ENCODE measurements around the gene STX8.
"Not testable (repeated sequence)": the region's sequence is repeated elsewhere in the genome, so short reads cannot be mapped to it uniquely, and the experiment has no call there.

The STX8 gene

DNA sequence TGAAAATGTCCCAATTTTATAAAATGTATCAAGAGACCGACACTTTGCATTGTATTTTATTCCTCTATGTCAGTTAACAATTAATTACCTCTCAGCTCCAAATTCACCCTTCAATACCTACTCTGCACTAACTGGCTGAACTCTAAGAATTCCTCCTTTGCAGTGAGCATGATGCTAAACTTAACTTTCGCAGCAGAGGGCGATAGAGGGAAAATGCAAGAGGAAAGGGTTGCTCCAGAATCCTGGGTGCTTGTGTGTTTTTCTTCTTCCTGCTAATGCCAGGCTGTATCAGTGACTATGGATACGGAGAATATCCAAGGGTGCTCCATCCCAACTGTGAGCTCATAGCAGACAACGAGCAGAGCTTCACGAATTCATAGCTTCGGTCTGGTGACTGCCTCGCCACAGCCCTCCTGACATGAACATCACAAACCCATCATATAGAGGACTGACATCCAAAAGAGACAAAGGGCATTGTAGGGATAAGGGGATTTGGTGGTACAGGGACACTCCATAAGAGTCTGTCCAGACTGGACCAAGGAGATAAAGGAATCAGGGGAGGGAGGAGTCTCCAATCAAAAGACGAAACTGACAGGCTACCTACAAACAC is 172.9 kb downstream of the STX8 start:
- no peaks in the 10 kb centered on the region for H3K9me3 ChIP-seq (ENCODE audit: control insufficient read depth, insufficient read depth, low read depth, low read length)
- H3K36me3 ChIP-seq (ENCODE audit: control insufficient read depth, insufficient read depth, low read length) = no peaks in the 10 kb centered on the region
- peaks cover 5% of the 10 kb centered on the region; the same call in 1 of the 2 replicates for H3K4me1 ChIP-seq (ENCODE audit: control insufficient read depth, insufficient read depth, low read length)
- no peaks in the 10 kb centered on the region for H3K27me3 ChIP-seq (ENCODE audit: control insufficient read depth, insufficient read depth, low read length)
- H3K4me3 ChIP-seq (ENCODE audit: low read depth, low read length) = no peak overlapping the region
- H3K9ac ChIP-seq (ENCODE audit: low read length) = no peak overlapping the region
- no peak overlapping the region for H3K27ac ChIP-seq (ENCODE audit: low read depth, low read length)

DNA sequence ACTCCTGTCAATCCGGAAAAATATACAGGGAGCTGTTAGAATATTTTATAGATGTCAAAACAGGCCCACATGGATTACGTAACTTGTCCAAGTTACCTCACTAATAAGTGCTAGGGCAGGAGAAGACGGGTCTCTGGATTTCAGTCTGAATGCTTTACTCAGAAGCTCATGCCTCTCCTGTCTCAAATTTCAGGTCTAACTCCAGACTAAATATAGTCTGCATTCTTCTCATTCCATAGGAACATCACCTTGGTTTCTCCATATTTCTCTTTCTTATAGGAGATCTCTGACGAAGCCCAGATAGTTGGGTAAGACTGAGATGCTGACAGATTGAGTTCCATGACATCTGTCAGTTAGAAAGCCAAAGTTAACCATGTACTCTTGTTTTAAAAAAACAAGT is 174.2 kb downstream of the STX8 start:
- Histone ChIP-seq H3K27me3 (ENCODE audit: control insufficient read depth, insufficient read depth, low read length) (no peaks in the 10 kb centered on the region), H3K4me1 (ENCODE audit: control insufficient read depth, insufficient read depth, low read length) (peaks cover 5% of the 10 kb centered on the region; the same call in 1 of the 2 replicates), H3K36me3 (ENCODE audit: control insufficient read depth, insufficient read depth, low read length) (no peaks in the 10 kb centered on the region), H3K27ac (ENCODE audit: low read depth, low read length) (no peak overlapping the region), H3K9me3 (ENCODE audit: control insufficient read depth, insufficient read depth, low read depth, low read length) (no peaks in the 10 kb centered on the region), H3K4me3 (ENCODE audit: low read depth, low read length) (no peak overlapping the region), H3K9ac (ENCODE audit: low read length) (no peak overlapping the region)

DNA sequence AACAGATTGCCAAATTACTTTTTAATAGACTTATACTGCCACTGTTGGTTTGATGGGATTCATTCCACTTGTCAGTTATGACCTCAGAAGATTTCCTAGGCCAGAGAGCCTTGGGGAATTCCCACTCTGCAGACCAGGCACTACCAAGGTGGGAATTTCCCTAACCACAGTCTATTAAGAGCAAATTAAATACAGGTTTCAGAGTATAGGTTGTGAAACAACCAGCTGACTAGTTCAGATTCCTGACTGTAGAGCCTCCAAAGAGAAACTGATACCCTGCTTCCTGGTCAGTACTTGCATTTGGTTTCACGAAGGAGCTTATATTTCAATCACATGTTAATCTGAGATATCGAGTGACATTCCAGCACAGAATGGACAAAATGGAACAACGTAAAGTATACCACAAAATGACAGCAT is 186.5 kb downstream of the STX8 start:
- H3K4me3 ChIP-seq (ENCODE audit: low read depth, low read length) = no peak overlapping the region
- H3K9ac ChIP-seq (ENCODE audit: low read length) = no peak overlapping the region
- H3K9me3 ChIP-seq (ENCODE audit: control insufficient read depth, insufficient read depth, low read depth, low read length) = peaks cover 10% of the 10 kb centered on the region
- H3K27ac ChIP-seq (ENCODE audit: low read depth, low read length) = no peak overlapping the region
- H3K27me3 ChIP-seq (ENCODE audit: control insufficient read depth, insufficient read depth, low read length) = no peaks in the 10 kb centered on the region
- no peaks in the 10 kb centered on the region for H3K36me3 ChIP-seq (ENCODE audit: control insufficient read depth, insufficient read depth, low read length)
- no peaks in the 10 kb centered on the region for H3K4me1 ChIP-seq (ENCODE audit: control insufficient read depth, insufficient read depth, low read length)

DNA sequence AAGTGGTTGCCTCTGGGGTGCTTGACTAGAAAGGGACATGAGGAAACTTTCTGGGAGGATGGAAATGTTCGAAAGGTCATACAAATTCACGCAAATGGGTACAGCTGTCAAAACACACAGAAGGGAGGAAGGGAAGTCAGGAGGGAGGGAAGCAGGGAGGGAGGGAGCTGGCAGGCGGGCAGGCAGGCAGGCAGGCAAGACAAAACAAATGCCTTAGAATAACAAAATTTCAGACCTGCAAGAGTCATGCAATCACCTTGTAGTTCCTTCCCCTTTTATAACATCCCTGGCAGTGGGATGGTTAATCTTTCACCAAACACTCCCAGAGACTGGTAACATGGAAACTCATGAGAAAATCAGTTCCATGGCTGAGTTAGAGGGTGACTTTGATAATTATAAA is 189.2 kb downstream of the STX8 start:
- no peak overlapping the region for H3K9ac ChIP-seq (ENCODE audit: low read length)
- H3K27ac ChIP-seq (ENCODE audit: low read depth, low read length) = no peak overlapping the region
- no peaks in the 10 kb centered on the region for H3K9me3 ChIP-seq (ENCODE audit: control insufficient read depth, insufficient read depth, low read depth, low read length)
- no peaks in the 10 kb centered on the region for H3K4me1 ChIP-seq (ENCODE audit: control insufficient read depth, insufficient read depth, low read length)
- no peaks in the 10 kb centered on the region for H3K36me3 ChIP-seq (ENCODE audit: control insufficient read depth, insufficient read depth, low read length)
- no peaks in the 10 kb centered on the region for H3K27me3 ChIP-seq (ENCODE audit: control insufficient read depth, insufficient read depth, low read length)
- no peak overlapping the region for H3K4me3 ChIP-seq (ENCODE audit: low read depth, low read length)

DNA sequence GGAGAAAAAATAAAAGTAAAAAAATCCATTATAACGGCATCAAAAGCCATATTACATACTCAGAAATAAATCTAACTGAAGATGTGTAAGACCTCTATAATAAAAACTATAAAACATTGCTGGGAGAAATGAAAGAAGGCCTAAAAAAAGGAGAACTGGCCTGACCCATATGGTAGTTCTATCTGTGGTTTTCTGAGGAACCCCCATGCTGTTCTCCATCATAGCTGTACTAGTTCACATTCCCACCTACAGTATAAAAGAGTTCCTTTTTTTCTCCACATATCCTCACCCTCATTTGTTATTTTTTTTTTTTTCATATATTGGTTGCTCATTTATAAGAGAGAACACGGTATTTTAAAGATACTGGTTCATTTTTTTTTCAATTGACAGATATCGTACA is 191.8 kb downstream of the STX8 start:
- no peaks in the 10 kb centered on the region for H3K36me3 ChIP-seq (ENCODE audit: control insufficient read depth, insufficient read depth, low read length)
- no peak overlapping the region for H3K4me3 ChIP-seq (ENCODE audit: low read depth, low read length)
- no peaks in the 10 kb centered on the region for H3K27me3 ChIP-seq (ENCODE audit: control insufficient read depth, insufficient read depth, low read length)
- H3K4me1 ChIP-seq (ENCODE audit: control insufficient read depth, insufficient read depth, low read length) = no peaks in the 10 kb centered on the region
- no peak overlapping the region for H3K9ac ChIP-seq (ENCODE audit: low read length)
- no peaks in the 10 kb centered on the region for H3K9me3 ChIP-seq (ENCODE audit: control insufficient read depth, insufficient read depth, low read depth, low read length)
- H3K27ac ChIP-seq (ENCODE audit: low read depth, low read length) = no peak overlapping the region

DNA sequence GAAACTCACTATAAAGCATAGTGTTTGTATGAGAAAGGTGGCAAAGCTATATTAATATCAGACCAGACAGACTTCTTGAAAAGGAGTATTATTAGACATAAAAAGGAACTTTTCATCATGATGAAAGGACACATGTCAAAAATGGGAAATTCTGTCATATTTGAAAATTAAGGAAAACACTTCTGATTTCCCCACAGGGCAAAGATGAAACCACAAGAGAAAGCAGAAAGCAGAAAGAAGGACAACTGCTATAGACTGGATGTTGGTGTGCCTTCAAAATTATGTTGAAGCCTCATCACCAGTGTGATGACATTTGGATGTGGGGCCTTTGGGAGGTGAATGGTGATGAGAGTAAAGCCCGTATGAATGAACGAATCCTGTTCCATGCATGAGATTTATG is 193.0 kb downstream of the STX8 start:
- no peaks in the 10 kb centered on the region for H3K4me1 ChIP-seq (ENCODE audit: control insufficient read depth, insufficient read depth, low read length)
- H3K9me3 ChIP-seq (ENCODE audit: control insufficient read depth, insufficient read depth, low read depth, low read length) = no peaks in the 10 kb centered on the region
- no peak overlapping the region for H3K4me3 ChIP-seq (ENCODE audit: low read depth, low read length)
- H3K9ac ChIP-seq (ENCODE audit: low read length) = no peak overlapping the region
- no peaks in the 10 kb centered on the region for H3K27me3 ChIP-seq (ENCODE audit: control insufficient read depth, insufficient read depth, low read length)
- no peak overlapping the region for H3K27ac ChIP-seq (ENCODE audit: low read depth, low read length)
- H3K36me3 ChIP-seq (ENCODE audit: control insufficient read depth, insufficient read depth, low read length) = no peaks in the 10 kb centered on the region

DNA sequence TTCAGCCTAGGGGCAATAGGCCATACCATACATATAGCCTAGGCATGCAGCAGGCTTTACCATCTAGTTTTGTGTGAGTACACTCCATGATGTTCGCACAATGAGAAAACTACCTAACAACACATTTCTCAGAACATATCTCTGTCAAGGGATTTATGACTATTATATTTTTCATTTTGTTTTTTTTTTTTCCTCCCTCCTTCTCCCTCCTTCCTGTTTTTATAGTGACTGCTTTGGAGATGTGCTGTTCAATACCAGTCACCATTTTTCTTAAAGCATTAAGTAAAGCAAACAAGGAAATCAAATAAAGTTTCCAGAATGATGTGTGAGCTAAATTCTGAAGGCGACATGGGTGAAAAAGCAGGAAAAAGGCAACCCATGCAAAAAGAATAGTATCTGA is 194.6 kb downstream of the STX8 start:
- no peaks in the 10 kb centered on the region for H3K4me1 ChIP-seq (ENCODE audit: control insufficient read depth, insufficient read depth, low read length)
- H3K36me3 ChIP-seq (ENCODE audit: control insufficient read depth, insufficient read depth, low read length) = no peaks in the 10 kb centered on the region
- H3K27me3 ChIP-seq (ENCODE audit: control insufficient read depth, insufficient read depth, low read length) = no peaks in the 10 kb centered on the region
- H3K27ac ChIP-seq (ENCODE audit: low read depth, low read length) = no peak overlapping the region
- peaks cover 4% of the 10 kb centered on the region; the same call in 1 of the 2 replicates for H3K9me3 ChIP-seq (ENCODE audit: control insufficient read depth, insufficient read depth, low read depth, low read length)
- H3K4me3 ChIP-seq (ENCODE audit: low read depth, low read length) = no peak overlapping the region
- H3K9ac ChIP-seq (ENCODE audit: low read length) = no peak overlapping the region

DNA sequence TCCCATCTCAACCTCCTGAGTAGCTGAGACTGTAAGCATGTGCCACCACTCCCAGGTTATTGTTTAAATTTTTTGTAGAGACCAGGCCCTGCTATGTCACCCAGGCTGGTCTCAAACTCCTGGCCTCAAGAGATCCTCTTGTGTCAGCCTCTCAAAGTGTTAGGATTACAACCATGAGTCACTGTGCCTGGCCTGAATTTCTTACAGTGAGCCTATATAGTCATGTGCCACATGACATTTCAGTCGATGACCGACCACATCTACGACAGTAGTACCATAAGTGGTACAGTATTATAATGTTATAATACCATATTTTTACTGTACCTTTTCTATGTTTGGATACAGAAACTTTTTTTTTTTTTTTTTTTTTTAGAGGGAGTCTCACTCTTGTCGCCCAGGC is 195.3 kb downstream of the STX8 start:
- Histone ChIP-seq H3K27me3 (ENCODE audit: control insufficient read depth, insufficient read depth, low read length) (no peaks in the 10 kb centered on the region), H3K36me3 (ENCODE audit: control insufficient read depth, insufficient read depth, low read length) (no peaks in the 10 kb centered on the region), H3K4me3 (ENCODE audit: low read depth, low read length) (no peak overlapping the region), H3K27ac (ENCODE audit: low read depth, low read length) (no peak overlapping the region), H3K4me1 (ENCODE audit: control insufficient read depth, insufficient read depth, low read length) (no peaks in the 10 kb centered on the region), H3K9ac (ENCODE audit: low read length) (no peak overlapping the region), H3K9me3 (ENCODE audit: control insufficient read depth, insufficient read depth, low read depth, low read length) (peaks cover 5% of the 10 kb centered on the region; the same call in 1 of the 2 replicates)

DNA sequence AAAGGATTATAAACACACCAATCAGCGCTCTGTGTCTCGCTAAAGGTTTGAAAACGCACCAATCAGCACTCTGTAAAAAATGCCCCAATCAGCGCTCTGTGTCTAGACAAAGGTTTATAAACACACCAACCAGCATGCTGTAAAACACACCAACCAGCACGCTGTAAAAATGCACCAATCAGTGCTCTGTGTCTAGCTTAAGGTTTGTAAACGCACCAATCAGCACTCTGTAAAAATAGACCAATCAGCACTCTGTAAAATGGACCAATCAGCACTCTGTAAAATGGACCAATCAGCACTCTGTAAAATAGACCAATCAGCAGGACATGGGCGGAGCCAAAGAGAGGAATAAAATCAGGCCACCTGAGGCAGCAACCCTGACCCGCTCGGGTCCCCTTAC is 199.4 kb downstream of the STX8 start:
- not testable (repeated sequence) for H3K4me3 ChIP-seq (ENCODE audit: low read depth, low read length); H3K36me3 ChIP-seq (ENCODE audit: control insufficient read depth, insufficient read depth, low read length); H3K9me3 ChIP-seq (ENCODE audit: control insufficient read depth, insufficient read depth, low read depth, low read length); H3K9ac ChIP-seq (ENCODE audit: low read length); H3K27ac ChIP-seq (ENCODE audit: low read depth, low read length); H3K4me1 ChIP-seq (ENCODE audit: control insufficient read depth, insufficient read depth, low read length); H3K27me3 ChIP-seq (ENCODE audit: control insufficient read depth, insufficient read depth, low read length)

DNA sequence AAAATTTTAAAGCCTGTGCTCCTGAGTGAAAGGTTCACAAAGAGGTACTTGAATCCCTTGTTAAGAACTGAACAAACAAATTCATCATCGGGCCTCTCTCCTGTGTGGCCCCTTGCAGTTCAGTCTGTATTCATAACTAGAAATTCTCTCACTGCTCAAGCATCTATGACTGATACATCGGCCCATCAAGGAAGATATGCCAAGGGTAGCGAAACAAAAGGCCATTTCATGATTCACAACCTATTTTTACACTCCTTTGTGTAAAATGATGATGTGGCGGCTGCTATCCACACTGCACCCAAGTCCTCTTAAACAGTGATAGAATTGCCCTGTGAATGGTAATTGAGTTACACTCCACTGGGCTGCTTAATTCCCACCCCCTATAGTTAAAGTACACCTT is 204.6 kb downstream of the STX8 start:
- no peak overlapping the region for H3K4me3 ChIP-seq (ENCODE audit: low read depth, low read length)
- H3K4me1 ChIP-seq (ENCODE audit: control insufficient read depth, insufficient read depth, low read length) = peaks cover 19% of the 10 kb centered on the region
- H3K9ac ChIP-seq (ENCODE audit: low read length) = no peak overlapping the region
- no peak overlapping the region for H3K27ac ChIP-seq (ENCODE audit: low read depth, low read length)
- no peaks in the 10 kb centered on the region for H3K36me3 ChIP-seq (ENCODE audit: control insufficient read depth, insufficient read depth, low read length)
- H3K9me3 ChIP-seq (ENCODE audit: control insufficient read depth, insufficient read depth, low read depth, low read length) = peaks cover under 1% of the 10 kb centered on the region; the same call in 1 of the 2 replicates
- no peaks in the 10 kb centered on the region for H3K27me3 ChIP-seq (ENCODE audit: control insufficient read depth, insufficient read depth, low read length)

DNA sequence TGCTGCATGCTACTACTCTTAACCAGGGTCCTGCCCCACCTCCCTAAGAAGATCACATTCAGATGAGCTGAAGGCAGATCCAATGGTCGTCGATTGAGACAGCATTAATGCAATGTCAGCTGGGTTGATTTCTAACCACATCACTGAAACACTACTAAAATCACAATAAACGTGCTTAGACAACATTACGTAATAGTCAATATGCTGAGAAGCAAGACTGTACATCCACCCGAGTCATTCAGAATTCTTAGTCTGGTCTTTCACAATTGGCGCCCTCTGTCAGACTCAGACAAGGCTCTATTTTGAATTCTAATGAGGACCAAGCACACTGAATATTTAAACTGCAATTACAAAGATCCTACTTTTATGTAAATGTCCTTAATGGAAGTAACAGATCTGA is 205.2 kb downstream of the STX8 start:
- peaks cover 19% of the 10 kb centered on the region for H3K4me1 ChIP-seq (ENCODE audit: control insufficient read depth, insufficient read depth, low read length)
- no peaks in the 10 kb centered on the region for H3K27me3 ChIP-seq (ENCODE audit: control insufficient read depth, insufficient read depth, low read length)
- H3K4me3 ChIP-seq (ENCODE audit: low read depth, low read length) = no peak overlapping the region
- H3K36me3 ChIP-seq (ENCODE audit: control insufficient read depth, insufficient read depth, low read length) = no peaks in the 10 kb centered on the region
- no peak overlapping the region for H3K27ac ChIP-seq (ENCODE audit: low read depth, low read length)
- no peak overlapping the region for H3K9ac ChIP-seq (ENCODE audit: low read length)
- no peaks in the 10 kb centered on the region for H3K9me3 ChIP-seq (ENCODE audit: control insufficient read depth, insufficient read depth, low read depth, low read length)

DNA sequence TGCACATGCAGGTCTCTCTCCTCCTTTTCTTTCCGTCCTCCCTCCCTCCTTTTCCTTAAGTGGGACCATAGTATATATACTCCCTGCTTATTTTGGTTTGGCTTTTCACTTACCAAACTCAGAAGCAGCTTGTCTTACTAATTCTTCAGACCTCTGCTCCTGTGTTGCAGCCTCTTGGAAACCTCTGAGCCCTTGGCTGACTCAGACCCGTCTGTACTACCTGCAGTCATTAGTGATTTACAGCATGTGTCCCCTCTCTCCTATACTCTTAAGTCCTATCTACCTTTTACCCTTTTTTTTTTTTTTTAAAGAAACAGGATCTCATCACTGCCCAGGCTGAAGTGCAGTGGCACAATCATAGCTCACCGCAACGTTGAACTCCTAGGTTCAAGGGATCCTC is 207.0 kb downstream of the STX8 start:
- Histone ChIP-seq H3K4me1 (ENCODE audit: control insufficient read depth, insufficient read depth, low read length) (peaks cover 19% of the 10 kb centered on the region), H3K27me3 (ENCODE audit: control insufficient read depth, insufficient read depth, low read length) (no peaks in the 10 kb centered on the region), H3K4me3 (ENCODE audit: low read depth, low read length) (no peak overlapping the region), H3K9me3 (ENCODE audit: control insufficient read depth, insufficient read depth, low read depth, low read length) (no peaks in the 10 kb centered on the region), H3K9ac (ENCODE audit: low read length) (no peak overlapping the region), H3K27ac (ENCODE audit: low read depth, low read length) (no peak overlapping the region), H3K36me3 (ENCODE audit: control insufficient read depth, insufficient read depth, low read length) (no peaks in the 10 kb centered on the region)

Measured in HUES6 (cell line).